Fibroblast of skin of right quadriceps (primary cell): ENCODE data around the gene GLUD1.
"Not testable (repeated sequence)": the region's sequence is repeated elsewhere in the genome, so short reads cannot be mapped to it uniquely, and the experiment has no call there.

Source experiments
- DNase-seq: peaks from one replicate; pipeline ENCODE4 v3.0.0-alpha.2; 2013

GLUD1 gene

DNA sequence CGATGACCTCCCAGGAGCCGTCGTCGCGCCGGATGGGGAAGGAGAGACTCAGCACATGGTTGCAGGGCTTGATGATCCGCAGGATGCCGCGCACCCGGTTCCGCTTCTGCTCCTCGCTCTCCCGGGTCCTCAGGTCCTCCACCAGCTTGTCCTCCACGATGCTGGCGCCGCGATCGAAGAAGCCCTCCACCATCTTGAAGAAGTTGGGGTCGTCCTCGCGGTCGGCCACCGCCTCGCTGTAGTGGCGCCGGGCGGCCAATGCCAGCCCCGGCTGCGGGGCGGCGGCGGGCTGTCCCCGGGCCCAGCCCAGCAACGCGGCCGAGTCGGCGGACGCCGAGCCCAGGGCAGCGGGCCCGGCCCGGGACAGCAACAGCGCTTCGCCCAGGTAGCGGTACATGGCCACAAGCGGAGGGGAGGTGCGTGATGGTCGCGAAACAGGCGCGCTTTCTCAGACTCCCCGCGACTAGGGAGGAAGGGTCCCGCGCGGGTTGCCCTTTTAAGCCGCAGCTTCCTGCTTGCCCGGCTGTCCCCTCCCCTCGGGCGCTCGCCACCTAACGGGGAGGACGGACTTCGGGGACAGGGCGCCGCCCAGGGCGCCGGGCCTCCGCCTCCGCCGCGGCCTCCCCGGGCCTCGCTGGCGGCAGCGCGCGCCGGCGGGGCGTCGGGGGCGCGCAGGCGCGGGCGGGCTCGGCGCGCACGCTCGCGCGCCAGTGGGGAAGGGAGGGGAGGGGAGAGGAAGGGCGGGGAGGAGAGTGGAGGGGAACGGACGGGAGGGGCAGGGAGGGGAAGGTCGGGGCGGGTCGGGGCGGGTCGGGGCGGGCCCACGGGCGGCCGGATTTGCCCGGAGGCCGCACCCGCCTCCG, at the start of gene GLUD1, which contains the start of gene SHLD2:
TSS of gene GLUD1 (minus strand) at position 471 of the 863 bp plus-strand sequence. CDS start at position 397, 74 bp downstream.
TSS of gene SHLD2 (plus strand) at position 834 of the 863 bp plus-strand sequence. CDS start 56,149 bp downstream, outside the sequence.
- DNase-seq = peak; percentile 89

DNA sequence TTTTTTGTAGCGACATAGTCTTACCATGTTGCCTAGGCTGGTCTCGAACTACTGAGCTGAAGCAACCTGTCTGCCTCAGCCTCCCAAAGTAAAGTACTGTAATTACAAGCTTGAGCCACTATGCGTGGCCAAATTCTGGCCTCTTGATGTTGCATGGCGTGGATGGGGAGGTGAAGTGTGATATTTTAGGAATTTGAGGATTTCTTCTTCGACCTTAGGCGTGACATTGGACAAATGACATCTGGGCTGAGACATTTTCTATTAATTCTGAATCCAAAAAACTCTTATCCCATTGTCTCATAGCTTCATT, 48.4 kb upstream of the GLUD1 start:
- not testable (repeated sequence) for DNase-seq

- peak; percentile 40 for DNase-seq
Measured at GRCh38 chr10:87142230-87143108, 47.8 kb upstream of the GLUD1 start.

GRCh38 chr10:87137478-87137877, 42.8 kb upstream of the GLUD1 start:
- DNase-seq = not testable (repeated sequence)

GRCh38 chr10:87134440-87134839, 39.8 kb upstream of the GLUD1 start:
- not testable (repeated sequence) for DNase-seq

DNA sequence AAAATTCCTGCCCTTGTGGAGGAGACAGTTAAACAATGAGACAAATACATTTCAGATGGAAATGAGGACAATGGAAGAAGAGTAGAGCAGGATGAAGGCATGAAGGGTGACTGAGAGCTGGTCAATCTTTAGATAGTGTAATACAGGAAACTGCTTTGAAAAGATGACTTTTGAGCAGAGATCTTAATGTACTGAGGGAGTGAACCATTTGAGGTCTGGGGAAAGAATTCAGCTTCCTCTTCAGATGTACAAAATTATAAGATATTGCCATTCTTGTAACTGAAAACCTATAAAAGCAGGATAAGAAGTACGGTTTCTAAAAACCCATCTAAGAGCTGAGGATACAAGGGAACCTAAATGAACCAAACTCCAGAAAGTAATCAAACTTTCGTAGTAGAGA, 39.3 kb upstream of the GLUD1 start:
- DNase-seq = not testable (repeated sequence)

DNA sequence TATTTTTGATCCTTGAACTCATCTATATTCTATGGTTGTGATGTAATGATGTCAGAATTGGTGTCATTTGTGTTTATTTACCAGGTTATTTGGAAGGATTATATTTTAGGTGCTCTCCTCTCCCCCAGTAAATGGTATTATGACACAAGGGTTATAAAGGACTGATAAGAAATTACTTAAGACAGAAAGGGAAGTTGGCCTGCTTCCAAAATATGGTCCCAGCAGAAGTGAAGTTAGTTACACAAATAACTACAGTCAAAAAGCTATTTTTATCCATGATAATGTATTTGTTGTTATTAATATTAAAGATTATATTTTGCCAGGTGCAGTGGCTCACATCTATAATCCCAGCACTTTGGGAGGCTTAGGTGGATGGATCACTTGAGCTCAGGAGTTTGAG, 37.5 kb upstream of the GLUD1 start:
- not testable (repeated sequence) for DNase-seq

DNA sequence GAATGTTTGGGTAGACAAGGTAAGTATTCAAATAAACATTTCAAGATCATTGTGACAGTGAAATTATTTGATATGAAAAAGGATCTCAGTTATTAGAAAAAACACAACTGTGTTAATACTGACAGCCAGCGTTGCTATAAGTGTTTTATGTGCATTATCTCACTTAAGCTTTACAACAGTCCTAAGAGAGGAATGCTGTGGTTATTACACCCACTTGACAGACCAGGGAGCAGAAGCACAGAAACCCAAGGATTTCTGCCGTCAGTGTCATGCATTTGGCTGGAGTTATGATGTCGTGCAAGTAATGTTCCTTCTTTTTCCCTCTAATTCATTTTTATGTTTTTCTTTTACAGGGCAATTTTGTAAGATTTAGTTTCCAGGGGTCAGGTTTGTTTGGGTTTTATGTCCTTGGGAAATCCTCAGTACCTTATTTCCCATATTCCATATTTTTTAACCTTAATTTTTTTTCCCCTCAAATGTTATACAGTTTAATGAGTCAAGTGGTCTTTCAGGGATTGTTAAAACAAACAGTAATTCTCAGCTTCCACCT, 33.0 kb upstream of the GLUD1 start:
- peak; percentile 3 for DNase-seq

DNA sequence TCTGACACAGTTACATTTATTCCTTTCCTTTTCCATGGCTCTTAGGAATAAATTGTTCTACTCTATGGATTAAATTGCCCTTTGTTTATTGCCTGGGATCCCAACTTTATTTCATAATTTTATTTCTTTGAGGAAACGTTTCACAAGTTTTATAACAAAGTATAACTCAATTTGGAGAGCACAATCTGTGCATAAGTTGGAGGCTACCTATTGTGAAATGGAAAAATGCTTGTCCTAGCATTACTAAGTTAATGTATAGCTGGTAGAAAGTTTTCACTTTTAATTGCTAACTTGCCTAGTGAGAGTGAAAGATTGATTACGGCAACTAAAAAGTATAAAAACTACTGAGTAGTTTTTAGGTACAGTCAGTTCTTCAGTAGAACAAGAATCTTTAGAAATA, 32.4 kb upstream of the GLUD1 start:
- not testable (repeated sequence) for DNase-seq

DNA sequence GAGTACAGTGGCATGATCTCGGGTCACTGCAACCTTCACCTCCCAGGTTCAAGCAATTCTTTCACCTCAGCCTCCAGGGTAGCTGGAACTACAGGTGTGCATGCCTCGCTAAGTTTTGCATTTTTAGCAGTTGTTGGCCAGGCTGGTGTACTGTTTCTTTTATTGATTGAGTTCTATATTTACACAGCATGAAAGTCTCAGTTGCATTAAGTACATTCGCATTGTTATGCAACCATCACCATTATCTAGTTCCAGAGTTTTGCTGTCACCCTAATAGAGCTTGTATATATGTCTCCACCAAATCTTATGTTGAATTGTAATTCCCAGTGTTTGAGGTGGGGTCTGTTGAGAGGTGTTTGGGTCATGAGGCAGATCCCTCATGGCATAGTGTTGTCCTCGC, 28.7 kb upstream of the GLUD1 start:
- not testable (repeated sequence) for DNase-seq

DNA sequence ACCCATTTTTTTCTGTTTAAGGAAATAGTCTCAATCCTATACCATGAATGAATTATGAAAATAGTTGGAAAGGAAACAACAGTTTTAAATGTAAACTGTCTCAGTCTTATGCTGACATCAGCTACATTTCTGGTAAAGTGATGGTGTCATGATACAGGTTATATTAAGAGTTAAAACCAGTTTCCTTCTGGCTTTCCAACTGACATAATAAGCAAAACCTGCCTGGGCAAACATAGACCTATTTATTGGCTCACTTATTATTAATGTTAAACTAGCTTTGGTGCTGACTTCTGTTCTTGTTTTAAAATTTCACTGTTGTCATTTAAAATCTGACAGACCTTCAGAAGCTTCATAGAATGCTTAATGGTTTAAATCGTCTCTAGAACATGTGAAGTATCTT, 24.4 kb upstream of the GLUD1 start:
- not testable (repeated sequence) for DNase-seq

- DNase-seq = not testable (repeated sequence)
Measured at GRCh38 chr10:87118122-87118521, 23.5 kb upstream of the GLUD1 start.

DNA sequence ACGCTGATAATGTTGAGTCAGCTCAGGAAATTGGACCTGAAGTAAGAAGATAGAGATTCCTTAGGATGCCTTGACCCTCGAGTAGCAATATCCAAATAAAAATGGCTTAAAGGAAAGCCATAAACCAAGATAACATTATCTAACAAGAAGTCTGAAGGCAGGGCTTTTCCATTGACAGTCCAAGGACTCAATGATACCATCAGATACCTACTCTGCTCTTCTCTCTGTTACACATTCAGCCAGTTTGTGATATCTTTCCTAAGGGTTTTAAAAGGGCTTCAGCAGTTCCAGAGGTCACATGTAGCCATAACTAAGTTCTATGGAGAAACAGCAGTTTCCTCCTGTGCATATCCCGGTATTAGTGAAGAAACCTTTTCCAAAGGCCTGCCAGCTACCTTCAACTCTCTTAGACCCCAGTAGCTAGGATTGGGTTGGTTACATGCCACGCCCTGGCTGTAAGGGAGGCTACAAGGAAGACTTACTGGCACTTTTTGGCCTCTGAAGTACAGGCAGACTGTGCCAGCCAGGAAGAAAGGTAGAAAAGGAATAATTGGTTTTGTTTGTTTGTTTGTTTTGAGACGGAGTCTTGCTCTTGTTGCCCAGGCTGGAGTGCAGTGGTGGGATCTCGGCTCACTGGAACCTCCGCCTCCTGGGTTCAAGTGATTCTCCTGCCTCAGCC, 10.9 kb upstream of the GLUD1 start:
- DNase-seq = no peak

- not testable (repeated sequence) for DNase-seq
Measured at GRCh38 chr10:87104727-87105126, 10.1 kb upstream of the GLUD1 start.

DNA sequence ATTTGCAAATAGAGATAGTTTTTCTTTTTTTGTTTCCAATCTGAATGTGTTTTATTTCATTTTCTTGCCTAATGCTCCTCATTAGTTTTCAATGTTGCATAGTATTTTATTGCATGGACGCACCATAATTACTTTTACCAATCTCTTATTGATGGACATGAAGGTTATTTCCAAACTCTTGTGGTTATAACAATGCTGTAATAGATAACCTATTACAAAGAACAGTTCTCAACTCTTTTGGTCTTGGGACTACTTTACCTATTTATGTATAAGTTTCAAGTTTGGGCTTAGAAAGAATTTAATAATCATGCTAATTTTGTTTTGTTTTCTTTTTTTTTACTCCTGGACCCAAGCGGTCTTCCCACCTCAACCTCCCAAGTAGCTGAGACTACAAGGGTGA, 7.4 kb upstream of the GLUD1 start:
- DNase-seq = no peak

DNA sequence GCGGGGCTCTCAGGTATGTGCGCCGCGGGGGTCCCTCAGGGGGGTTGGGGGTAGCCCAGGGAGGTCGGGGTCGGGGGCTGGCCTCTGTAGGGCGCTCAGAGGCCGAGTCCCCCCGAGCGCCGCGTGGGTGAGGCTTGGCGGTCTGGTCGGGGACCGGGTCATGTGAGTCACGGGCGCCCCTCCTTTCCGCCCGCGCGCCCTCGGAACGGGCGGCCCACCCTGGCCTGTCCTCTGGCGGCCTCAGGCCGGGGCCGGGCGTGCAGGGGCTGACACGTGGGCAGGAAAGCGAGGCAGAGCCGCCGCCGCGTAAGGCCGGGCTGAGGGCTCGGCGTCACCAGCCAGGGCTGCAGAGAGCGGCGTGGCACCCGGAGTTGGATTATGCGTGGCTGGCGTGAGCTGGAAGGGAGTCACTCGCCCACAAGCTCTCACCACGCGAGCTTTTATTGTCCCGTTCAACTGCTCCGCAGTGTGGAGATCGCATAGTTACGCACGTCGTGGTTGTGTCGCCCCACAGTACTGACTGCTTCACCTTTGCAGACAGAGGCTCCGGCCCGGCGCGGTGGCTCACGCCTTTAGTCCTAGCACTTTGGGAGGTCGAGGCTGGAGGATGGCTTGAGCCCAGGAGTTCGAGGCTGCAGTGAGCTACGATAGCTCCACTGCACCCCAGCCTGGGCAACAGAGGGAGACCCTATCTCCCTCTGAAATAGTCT, 748 bp upstream of the GLUD1 start:
- DNase-seq = peak; percentile 74

DNA sequence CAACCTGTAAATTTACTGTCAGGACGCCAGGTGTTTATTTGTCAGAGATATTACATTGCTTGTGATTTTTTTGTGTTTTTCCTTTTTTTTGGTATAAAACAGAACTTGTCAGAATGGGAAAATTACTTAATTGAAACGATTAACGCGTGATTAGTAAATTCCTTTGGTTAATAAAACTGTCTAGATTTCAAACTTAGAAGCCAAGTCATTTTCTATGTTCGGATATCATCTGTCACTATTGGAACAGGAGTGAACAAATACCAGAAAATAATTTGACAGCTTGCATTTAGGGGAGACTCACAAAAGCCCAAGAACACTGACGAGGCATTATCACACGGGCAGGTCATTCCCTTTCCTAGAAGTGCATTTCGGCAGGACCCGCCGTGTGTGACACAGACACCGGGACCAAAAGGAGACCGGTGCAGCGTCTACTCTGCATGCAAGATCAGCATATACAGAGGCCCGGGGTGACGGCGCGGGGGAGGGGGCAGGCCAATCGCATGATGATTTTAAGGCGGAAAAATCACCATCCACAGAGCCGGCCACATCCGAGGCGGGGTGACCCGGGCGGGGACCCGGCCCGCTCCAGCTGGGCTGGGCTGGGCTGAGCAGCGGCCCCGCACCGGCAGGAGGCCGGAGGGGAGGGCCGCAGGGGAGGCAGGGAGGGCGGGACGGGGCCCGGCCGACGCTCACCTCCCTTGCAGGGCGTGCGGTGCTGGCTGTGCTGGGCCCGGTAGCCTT, 841 bp downstream of the GLUD1 start:
- peak; percentile 26 for DNase-seq

DNA sequence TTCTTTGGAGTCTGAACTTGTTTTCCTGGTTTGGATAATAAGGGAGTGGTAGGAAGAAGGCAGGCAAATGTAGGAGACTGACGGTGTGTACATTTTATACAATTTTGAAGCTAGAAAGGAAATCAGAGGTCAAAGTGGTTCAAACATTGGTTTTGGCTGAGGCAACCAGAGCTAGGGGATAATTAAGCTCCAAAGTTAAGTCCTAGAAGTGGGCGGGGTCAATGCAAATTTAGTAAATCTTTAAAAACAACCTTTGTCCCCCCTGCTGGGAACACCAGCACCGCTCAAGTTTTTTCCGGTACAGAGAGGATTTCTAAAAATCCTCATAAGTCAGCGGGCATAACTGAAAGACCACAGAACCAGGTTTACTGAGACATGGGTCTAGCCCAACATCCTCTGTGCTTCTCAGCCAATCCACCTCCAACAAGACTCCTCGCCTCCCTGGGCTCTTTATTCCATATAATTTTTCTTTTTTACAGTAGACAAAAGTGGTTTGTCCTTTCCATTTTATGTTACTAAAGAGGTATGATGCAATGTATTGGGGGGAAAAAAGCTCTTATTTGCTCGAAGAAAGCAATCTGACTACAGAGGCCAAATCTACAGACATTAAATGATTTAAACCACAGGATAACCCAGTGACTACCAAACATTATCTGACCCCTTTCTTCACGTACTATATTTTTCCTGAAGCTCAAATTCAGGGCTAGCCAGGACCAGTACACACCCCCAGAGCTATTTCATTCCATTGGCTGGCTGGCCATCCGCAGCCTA, 1.6 kb downstream of the GLUD1 start:
- DNase-seq = peak; percentile 22

DNA sequence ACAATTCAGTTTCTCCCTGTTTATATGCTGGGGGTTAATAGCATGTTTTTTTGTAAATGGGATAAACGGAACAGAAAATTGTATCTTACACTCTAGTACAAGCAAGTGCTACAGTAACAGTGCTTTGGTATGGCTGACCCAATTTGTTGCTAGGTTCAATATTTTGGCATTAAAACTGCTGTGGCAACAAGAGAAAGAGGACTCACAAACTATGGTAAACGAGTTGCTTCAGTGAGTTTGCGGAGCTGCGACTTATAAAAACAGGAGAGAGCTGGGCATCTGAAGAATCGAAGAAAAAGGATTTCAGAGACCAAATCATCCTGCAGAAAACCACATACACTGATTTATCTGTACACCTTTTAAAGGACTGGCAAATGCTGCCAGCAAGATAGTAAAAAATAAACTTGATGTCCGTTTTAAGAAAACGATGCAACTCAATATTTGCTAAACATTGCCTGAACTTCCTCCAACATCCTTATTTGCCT, 2.2 kb downstream of the GLUD1 start:
- DNase-seq = peak; percentile 12

DNA sequence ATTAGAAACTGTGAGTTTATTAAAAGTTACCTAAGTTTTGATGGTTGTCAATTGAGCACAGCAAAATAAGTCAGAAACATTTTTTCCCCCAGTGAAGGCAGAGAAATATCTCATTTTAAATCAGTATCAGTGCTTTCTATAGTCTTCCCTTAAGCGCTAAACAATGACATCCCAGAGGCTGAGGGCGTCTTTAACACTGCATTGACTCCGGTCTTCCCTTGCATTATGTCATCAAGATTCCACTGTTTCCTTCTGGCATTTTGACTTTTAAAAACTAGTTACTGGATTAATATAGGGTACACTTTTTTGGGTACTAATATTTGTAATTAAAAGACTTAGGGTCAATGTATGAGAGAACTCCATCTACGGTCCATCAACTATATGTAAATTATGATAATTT, 3.9 kb downstream of the GLUD1 start:
- no peak for DNase-seq
